Measurements from ENCODE around the gene SNX3.

DNA sequence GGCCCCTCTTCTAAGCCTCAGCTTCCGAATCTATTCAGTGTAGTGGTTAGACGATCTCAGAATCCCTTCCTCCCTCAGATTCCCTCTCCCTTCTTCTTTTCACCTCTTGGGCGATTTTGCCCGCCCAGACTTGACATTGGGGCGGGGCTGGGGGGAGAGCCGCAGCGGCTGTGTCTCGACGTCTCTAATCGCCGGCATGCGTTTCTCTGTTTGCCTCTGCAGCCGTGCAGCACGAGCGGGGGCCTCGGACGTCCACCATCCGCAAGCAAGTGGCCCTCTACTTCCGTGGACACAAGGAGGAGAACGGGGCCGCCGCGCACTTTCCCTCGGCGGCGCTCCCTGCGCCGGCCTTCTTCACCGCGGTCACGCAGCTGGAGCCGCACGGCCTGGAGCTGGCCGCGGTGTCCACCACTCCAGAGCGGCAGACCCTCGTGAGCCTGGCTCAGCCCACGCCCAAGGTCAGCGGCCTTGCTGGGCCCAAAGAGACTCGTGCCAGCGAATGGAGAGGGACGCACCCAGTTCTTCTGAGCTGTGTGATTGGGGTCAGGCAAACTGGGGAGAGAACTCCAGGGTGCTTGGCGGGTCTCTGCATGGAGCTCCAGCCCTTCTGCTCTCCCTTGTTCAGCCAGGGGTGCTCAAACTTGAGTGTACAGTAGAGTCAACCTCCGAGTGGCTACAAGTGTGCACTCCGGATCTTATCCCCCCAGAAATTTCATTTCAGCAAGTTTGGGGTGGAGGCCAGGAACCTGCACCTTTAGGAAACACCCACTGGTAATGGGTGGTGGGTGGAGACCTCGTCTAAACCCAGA lies 84.4 kb downstream of the SNX3 start:
- TF ChIP-seq, protein P1, sequence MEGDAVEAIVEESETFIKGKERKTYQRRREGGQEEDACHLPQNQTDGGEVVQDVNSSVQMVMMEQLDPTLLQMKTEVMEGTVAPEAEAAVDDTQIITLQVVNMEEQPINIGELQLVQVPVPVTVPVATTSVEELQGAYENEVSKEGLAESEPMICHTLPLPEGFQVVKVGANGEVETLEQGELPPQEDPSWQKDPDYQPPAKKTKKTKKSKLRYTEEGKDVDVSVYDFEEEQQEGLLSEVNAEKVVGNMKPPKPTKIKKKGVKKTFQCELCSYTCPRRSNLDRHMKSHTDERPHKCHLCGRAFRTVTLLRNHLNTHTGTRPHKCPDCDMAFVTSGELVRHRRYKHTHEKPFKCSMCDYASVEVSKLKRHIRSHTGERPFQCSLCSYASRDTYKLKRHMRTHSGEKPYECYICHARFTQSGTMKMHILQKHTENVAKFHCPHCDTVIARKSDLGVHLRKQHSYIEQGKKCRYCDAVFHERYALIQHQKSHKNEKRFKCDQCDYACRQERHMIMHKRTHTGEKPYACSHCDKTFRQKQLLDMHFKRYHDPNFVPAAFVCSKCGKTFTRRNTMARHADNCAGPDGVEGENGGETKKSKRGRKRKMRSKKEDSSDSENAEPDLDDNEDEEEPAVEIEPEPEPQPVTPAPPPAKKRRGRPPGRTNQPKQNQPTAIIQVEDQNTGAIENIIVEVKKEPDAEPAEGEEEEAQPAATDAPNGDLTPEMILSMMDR (IDR thresholded peaks at IDR 0.05; ENCODE audit: low read length), result no peak
- TF ChIP-seq EZH2 (IDR thresholded peaks at IDR 0.05; ENCODE audit: borderline replicate concordance, low read length), result no peak

Data from OCI-LY1 (cell line).